KMS-11 (cell line): Measurements from ENCODE around the gene RIOK2.

Experiments
- H2AFZ ChIP-seq: fragments of 200-600 bp; sonication (generic); 2 replicates; pipeline ENCODE4 v1.6.1; 2016; ENCODE audit warnings: antibody characterized with exemption, mixed run types, low read depth
- H3K27ac ChIP-seq: fragments of 200-600 bp; sonication (generic); 2 replicates; pipeline ENCODE4 v1.6.1; 2016; ENCODE audit warnings: mild to moderate bottlenecking, mixed run types
- H3K27me3 ChIP-seq: fragments of 200-600 bp; sonication (generic); 2 replicates; pipeline ENCODE4 v1.6.1; 2017; ENCODE audit warnings: mild to moderate bottlenecking, low read depth, mixed run types, moderate library complexity; ENCODE audit not compliant: insufficient read depth
- H3K36me3 ChIP-seq: fragments of 200-600 bp; sonication (generic); 2 replicates; pipeline ENCODE4 v1.6.1; 2017; ENCODE audit warnings: mild to moderate bottlenecking, mixed run types; ENCODE audit not compliant: insufficient read depth
- H3K4me1 ChIP-seq: fragments of 200-600 bp; sonication (generic); 2 replicates; pipeline ENCODE4 v1.6.1; 2016; ENCODE audit warnings: mild to moderate bottlenecking, low read depth, mixed run types; ENCODE audit not compliant: poor library complexity, severe bottlenecking
- H3K4me2 ChIP-seq: fragments of 200-600 bp; sonication (generic); 2 replicates; pipeline ENCODE4 v1.7.0; 2016; ENCODE audit warnings: mild to moderate bottlenecking, mixed run types
- H3K4me3 ChIP-seq: fragments of 200-600 bp; sonication (generic); IDR thresholded peaks from 2 replicates; pipeline ENCODE4 v1.6.1; 2017; ENCODE audit warnings: low read depth, low read length, mixed read lengths; ENCODE audit not compliant: insufficient read depth
- H3K79me2 ChIP-seq: fragments of 200-600 bp; sonication (generic); 2 replicates; pipeline ENCODE4 v1.6.1; 2016; ENCODE audit warnings: low read depth, mixed run types; ENCODE audit not compliant: insufficient read depth
- H3K9ac ChIP-seq: fragments of 200-600 bp; sonication (generic); 2 replicates; pipeline ENCODE4 v1.6.1; 2016; ENCODE audit warnings: mild to moderate bottlenecking, mixed run types
- H4K20me1 ChIP-seq: fragments of 200-600 bp; sonication (generic); 2 replicates; pipeline ENCODE4 v1.6.1; 2016; ENCODE audit warnings: mild to moderate bottlenecking, mixed run types; ENCODE audit not compliant: insufficient read depth
- CTCF ChIP-seq: fragments of 200-600 bp; sonication (generic); conservative IDR thresholded peaks from 2 replicates; pipeline ENCODE4 v1.6.1; 2017; ENCODE audit warnings: low read depth, mild to moderate bottlenecking, antibody characterized with exemption, low read length, moderate library complexity, mixed read lengths

The RIOK2 gene

GRCh38 chr5:97127727-97128126, 55.3 kb downstream of the RIOK2 start:
- Histone ChIP-seq H3K27me3 (no peaks in the 10 kb centered on the region), H3K27ac (no peak overlapping the region), H3K79me2 (no peaks in the 10 kb centered on the region), H3K4me1 (no peaks in the 10 kb centered on the region), H4K20me1 (no peaks in the 10 kb centered on the region), H3K4me3 (no peak overlapping the region), H3K9ac (no peak overlapping the region), H3K36me3 (no peaks in the 10 kb centered on the region), H3K4me2 (no peak overlapping the region), H2AFZ (no peak overlapping the region)
- TF ChIP-seq CTCF = no peak

- Histone ChIP-seq H3K9ac (no peak overlapping the region), H2AFZ (no peak overlapping the region), H3K27me3 (no peaks in the 10 kb centered on the region), H3K36me3 (no peaks in the 10 kb centered on the region), H3K4me1 (no peaks in the 10 kb centered on the region), H3K4me3 (no peak overlapping the region), H3K79me2 (no peaks in the 10 kb centered on the region), H3K4me2 (no peak overlapping the region), H3K27ac (no peak overlapping the region), H4K20me1 (no peaks in the 10 kb centered on the region)
- TF ChIP-seq CTCF = no peak
Observed at GRCh38 chr5:97125125-97125683, 57.8 kb downstream of the RIOK2 start.

GRCh38 chr5:97124335-97124734, 58.7 kb downstream of the RIOK2 start:
- H3K4me2 ChIP-seq = no peak overlapping the region
- TF ChIP-seq CTCF = no peak
- H3K27me3 ChIP-seq = no peaks in the 10 kb centered on the region
- H3K9ac ChIP-seq = no peak overlapping the region
- H3K36me3 ChIP-seq = no peaks in the 10 kb centered on the region
- no peak overlapping the region for H2AFZ ChIP-seq
- H3K27ac ChIP-seq = no peak overlapping the region
- no peak overlapping the region for H3K4me3 ChIP-seq
- no peaks in the 10 kb centered on the region for H3K79me2 ChIP-seq
- no peaks in the 10 kb centered on the region for H4K20me1 ChIP-seq
- H3K4me1 ChIP-seq = no peaks in the 10 kb centered on the region

- Histone ChIP-seq H4K20me1 (no peaks in the 10 kb centered on the region), H3K79me2 (no peaks in the 10 kb centered on the region), H3K4me2 (no peak overlapping the region), H3K27ac (no peak overlapping the region), H2AFZ (no peak overlapping the region), H3K36me3 (no peaks in the 10 kb centered on the region), H3K9ac (no peak overlapping the region), H3K4me1 (no peaks in the 10 kb centered on the region), H3K4me3 (no peak overlapping the region), H3K27me3 (no peaks in the 10 kb centered on the region)
- TF ChIP-seq CTCF = no peak
Observed at GRCh38 chr5:97121848-97122247, 61.2 kb downstream of the RIOK2 start.
